ENCODE data around the gene PIP4K2A.

The PIP4K2A gene

GRCh38 chr10:22662733-22663330 is 51.5 kb downstream of the PIP4K2A start:
- no peak for DNase-seq

- DNase-seq, result no peak
These were observed 54.5 kb downstream of the PIP4K2A start for GRCh38 chr10:22659866-22660265.

- no peak for DNase-seq
These were observed 55.5 kb downstream of the PIP4K2A start for GRCh38 chr10:22658745-22659410.

GRCh38 chr10:22657566-22658225 is 56.7 kb downstream of the PIP4K2A start:
- no peak for DNase-seq

GRCh38 chr10:22657024-22657423 is 57.4 kb downstream of the PIP4K2A start:
- DNase-seq, result no peak

GRCh38 chr10:22656036-22656435 is 58.3 kb downstream of the PIP4K2A start:
- DNase-seq, result no peak

GRCh38 chr10:22655312-22655981 is 58.9 kb downstream of the PIP4K2A start:
- DNase-seq, result peak in 1 of 4 experiments; percentile 8

GRCh38 chr10:22652988-22653481 is 61.3 kb downstream of the PIP4K2A start:
- DNase-seq, result no peak

- DNase-seq, result no peak
These were observed 63.0 kb downstream of the PIP4K2A start for GRCh38 chr10:22651276-22651980.

- no peak for DNase-seq
These were observed 64.4 kb downstream of the PIP4K2A start for GRCh38 chr10:22649994-22650393.

GRCh38 chr10:22649390-22649841 is 65.0 kb downstream of the PIP4K2A start:
- no peak for DNase-seq

GRCh38 chr10:22648547-22648961 is 65.8 kb downstream of the PIP4K2A start:
- no peak for DNase-seq

- no peak for DNase-seq
These were observed 67.1 kb downstream of the PIP4K2A start for GRCh38 chr10:22647244-22647643.

- DNase-seq, result no peak
These were observed 68.0 kb downstream of the PIP4K2A start for GRCh38 chr10:22646388-22646853.

GRCh38 chr10:22644222-22644621 is 70.2 kb downstream of the PIP4K2A start:
- DNase-seq, result no peak

GRCh38 chr10:22643775-22644174 is 70.6 kb downstream of the PIP4K2A start:
- DNase-seq, result no peak

- no peak for DNase-seq
These were observed 71.3 kb downstream of the PIP4K2A start for GRCh38 chr10:22643116-22643515.

GRCh38 chr10:22641743-22642142 is 72.6 kb downstream of the PIP4K2A start:
- no peak for DNase-seq

- DNase-seq, result no peak
These were observed 74.0 kb downstream of the PIP4K2A start for GRCh38 chr10:22640359-22640758.

- no peak for DNase-seq
These were observed 75.5 kb downstream of the PIP4K2A start for GRCh38 chr10:22638863-22639262.

- no peak for DNase-seq
These were observed 76.9 kb downstream of the PIP4K2A start for GRCh38 chr10:22637491-22637890.

- no peak for DNase-seq
These were observed 78.7 kb downstream of the PIP4K2A start for GRCh38 chr10:22635650-22636049.
